Mesenchymal stem cell (in vitro differentiated cells and primary cell): ENCODE measurements around the gene USP6NL.

ENCODE experiments used
- DNase-seq: peaks from one replicate; pipeline ENCODE4 v3.0.0-alpha.2; 2013
- H2AFZ ChIP-seq: one replicate; pipeline ENCODE4 v1.6.1; 2013; ENCODE audit warnings: low read depth, mild to moderate bottlenecking, control low read depth, inconsistent platforms, low read length, moderate library complexity
- H2AK5ac ChIP-seq: 2 replicates; pipeline ENCODE4 v1.6.1; 2013; ENCODE audit warnings: low read length, moderate library complexity, mild to moderate bottlenecking, inconsistent platforms; ENCODE audit not compliant: severe bottlenecking
- H2BK120ac ChIP-seq: one replicate; pipeline ENCODE4 v1.6.1; 2013; ENCODE audit warnings: low read depth, mild to moderate bottlenecking, inconsistent platforms, low read length, moderate library complexity
- H2BK12ac ChIP-seq, 2 experiments: one replicate each; pipeline ENCODE4 v1.6.1; 2013; ENCODE audit warnings: inconsistent platforms in 2 of 2, low read length in 2 of 2, mild to moderate bottlenecking in 2 of 2, moderate library complexity in 2 of 2, control low read depth in 1 of 2
- H2BK15ac ChIP-seq: one replicate; pipeline ENCODE4 v1.6.1; 2013; ENCODE audit warnings: mild to moderate bottlenecking, low read depth, inconsistent platforms; ENCODE audit not compliant: poor library complexity, severe bottlenecking
- H2BK5ac ChIP-seq: 2 replicates; pipeline ENCODE4 v1.6.1; 2013; ENCODE audit warnings: low read depth, mild to moderate bottlenecking, low read length, control low read depth, inconsistent platforms; ENCODE audit not compliant: poor library complexity, severe bottlenecking
- H3K14ac ChIP-seq, 2 experiments: one replicate each; pipeline ENCODE4 v1.6.1; 2013; ENCODE audit warnings: inconsistent platforms in 2 of 2, low read length in 2 of 2, control low read depth in 1 of 2, mild to moderate bottlenecking in 1 of 2, moderate library complexity in 1 of 2
- H3K18ac ChIP-seq, 2 experiments: one replicate each; pipeline ENCODE4 v1.6.1; 2013; ENCODE audit warnings: inconsistent platforms in 2 of 2, low read length in 2 of 2, control low read depth in 1 of 2, low read depth in 1 of 2, mild to moderate bottlenecking in 1 of 2
- H3K23ac ChIP-seq, 2 experiments: one replicate each; pipeline ENCODE4 v1.6.1; 2013; ENCODE audit warnings: inconsistent platforms in 2 of 2, low read length in 2 of 2, mild to moderate bottlenecking in 2 of 2, moderate library complexity in 2 of 2, control low read depth in 1 of 2
- H3K27ac ChIP-seq: 2 replicates; pipeline ENCODE4 v1.5.1; 2013; ENCODE audit warnings: mild to moderate bottlenecking, moderate library complexity, low read length, control low read depth, inconsistent platforms; ENCODE audit not compliant: poor library complexity, severe bottlenecking
- H3K27me3 ChIP-seq, 2 experiments: 2 replicates each; pipeline versions ENCODE4 v1.6.1 to v1.7.0; 2013; ENCODE audit warnings: low read length in 2 of 2, mild to moderate bottlenecking in 2 of 2, moderate library complexity in 2 of 2, control low read depth in 1 of 2, inconsistent platforms in 1 of 2; ENCODE audit not compliant: control insufficient read depth in 1 of 2, insufficient read depth in 1 of 2
- H3K36me3 ChIP-seq, 2 experiments: 2 replicates each; pipeline versions ENCODE4 v1.6.1 to v1.7.0; 2013; ENCODE audit warnings: low read length in 2 of 2, control low read depth in 1 of 2, inconsistent platforms in 1 of 2, low read depth in 1 of 2, mild to moderate bottlenecking in 1 of 2; ENCODE audit not compliant: insufficient read depth in 2 of 2, control insufficient read depth in 1 of 2
- H3K4ac ChIP-seq, 2 experiments: one replicate each; pipeline ENCODE4 v1.6.1; 2013; ENCODE audit warnings: inconsistent platforms in 2 of 2, low read length in 2 of 2, mild to moderate bottlenecking in 2 of 2, moderate library complexity in 2 of 2, control low read depth in 1 of 2, low read depth in 1 of 2
- H3K4me1 ChIP-seq: 2 replicates; pipeline ENCODE4 v1.6.1; 2013; ENCODE audit warnings: low read depth, low read length, control low read depth; ENCODE audit not compliant: control insufficient read depth, insufficient read depth
- H3K4me2 ChIP-seq: 2 replicates; pipeline ENCODE4 v1.6.1; 2013; ENCODE audit warnings: low read length, mild to moderate bottlenecking, inconsistent platforms; ENCODE audit not compliant: poor library complexity, severe bottlenecking
- H3K4me3 ChIP-seq, 2 experiments: 2 replicates each; pipeline versions ENCODE4 v1.5.1 to v1.7.0; 2013; ENCODE audit warnings: low read length in 2 of 2, mild to moderate bottlenecking in 2 of 2, control low read depth in 1 of 2, low read depth in 1 of 2; ENCODE audit not compliant: insufficient read depth in 1 of 2
- H3K79me1 ChIP-seq: replicated peaks from 2 replicates; pipeline ENCODE4 v1.6.1; 2013; ENCODE audit warnings: mild to moderate bottlenecking, control low read depth, low read length, inconsistent platforms; ENCODE audit not compliant: poor library complexity, severe bottlenecking
- H3K9ac ChIP-seq: 2 replicates; pipeline ENCODE4 v1.7.0; 2013; ENCODE audit warnings: mild to moderate bottlenecking, low read length, moderate library complexity
- H3K9me3 ChIP-seq: 2 replicates; pipeline ENCODE4 v1.7.0; 2013; ENCODE audit warnings: mild to moderate bottlenecking, low read length; ENCODE audit not compliant: control insufficient read depth
- H4K8ac ChIP-seq: one replicate; pipeline ENCODE4 v1.6.1; 2013; ENCODE audit warnings: inconsistent platforms, mild to moderate bottlenecking, low read length, moderate library complexity
- H4K91ac ChIP-seq: one replicate; pipeline ENCODE4 v1.6.1; 2013; ENCODE audit warnings: mild to moderate bottlenecking, low read length, inconsistent platforms
- WGBS: methylation state at CpG from one replicate; pipeline ENCODE4 v1.1.7; 2013; ENCODE audit warnings: mixed read lengths; 5-methylcytosine and 5-hydroxymethylcytosine counted together

USP6NL gene

DNA sequence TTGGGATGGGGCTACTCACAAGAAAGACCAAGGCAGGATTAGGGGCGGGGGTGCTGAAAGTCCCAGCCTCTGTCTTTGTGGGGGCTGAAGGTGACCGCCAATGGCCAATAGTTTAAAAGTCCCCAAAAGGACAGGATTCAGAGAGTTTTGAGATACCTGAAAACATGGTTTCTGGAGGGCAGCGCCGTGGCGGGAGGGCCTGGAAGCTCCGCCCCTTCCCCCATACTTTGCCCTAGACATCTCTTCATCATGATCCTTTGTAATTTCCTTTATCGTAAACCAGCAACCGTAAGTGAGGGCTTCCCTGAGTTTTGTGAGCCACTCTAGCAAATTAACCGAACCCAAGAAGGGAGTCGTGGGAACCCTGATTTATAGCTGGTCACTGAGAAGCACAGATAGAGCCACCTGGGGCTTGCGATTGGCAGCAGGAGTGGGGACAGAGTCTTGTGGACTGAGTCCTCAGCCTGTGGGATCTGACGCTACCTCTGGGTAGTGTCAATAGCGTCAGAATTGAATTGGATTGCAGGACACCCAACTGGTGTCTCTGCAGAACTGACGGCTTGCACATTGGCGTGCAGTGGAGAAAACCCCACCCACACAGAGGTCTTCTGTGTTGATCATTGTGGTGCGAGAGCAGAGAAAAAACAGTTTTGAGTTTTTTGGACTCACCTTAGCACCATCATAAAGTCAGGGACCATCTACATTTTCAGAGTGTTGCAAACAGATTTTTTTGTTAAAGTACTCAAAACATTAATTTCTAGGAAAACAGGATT, 169.3 kb downstream of the USP6NL start:
- 93% methylated on average over 13 of the region's 16 CpGs for WGBS
- Histone ChIP-seq H2BK12ac (no peak overlapping the region), H2AFZ (no peak overlapping the region), H3K27ac (no peak overlapping the region), H3K23ac (no peak overlapping the region), H2BK5ac (no peak overlapping the region), H3K18ac (no peak overlapping the region), H3K4me2 (no peak overlapping the region), H3K14ac (no peak overlapping the region), H3K36me3 (no peaks in the 10 kb centered on the region), H3K27me3 (peaks cover 20 to 48% of the 10 kb centered on the region in 2 experiments), H3K9me3 (no peaks in the 10 kb centered on the region), H2BK120ac (no peak overlapping the region), H3K79me1 (no peaks in the 10 kb centered on the region), H2AK5ac (no peak overlapping the region), H4K91ac (no peak overlapping the region), H3K4me3 (no peak overlapping the region), H2BK15ac (no peak overlapping the region), H3K4me1 (no peaks in the 10 kb centered on the region), H4K8ac (no peak overlapping the region), H3K9ac (no peak overlapping the region), H3K4ac (no peak overlapping the region)
- DNase-seq: no peak

GRCh38 chr10:11441151-11441535, 170.3 kb downstream of the USP6NL start:
- H4K8ac ChIP-seq: no peak overlapping the region
- H2AFZ ChIP-seq: no peak overlapping the region
- no peak overlapping the region for H3K4me2 ChIP-seq
- no peak overlapping the region for H3K27ac ChIP-seq
- H3K27me3 ChIP-seq: peaks cover 16 to 44% of the 10 kb centered on the region in 2 experiments
- H3K18ac ChIP-seq: no peak overlapping the region
- no peaks in the 10 kb centered on the region for H3K36me3 ChIP-seq
- H3K23ac ChIP-seq: no peak overlapping the region
- H2BK120ac ChIP-seq: no peak overlapping the region
- DNase-seq: no peak
- WGBS: 95% methylated on average over 16 of the region's 16 CpGs
- no peak overlapping the region for H3K4ac ChIP-seq
- H2BK5ac ChIP-seq: no peak overlapping the region
- H3K14ac ChIP-seq: no peak overlapping the region
- H3K79me1 ChIP-seq: no peaks in the 10 kb centered on the region
- no peak overlapping the region for H3K9ac ChIP-seq
- H2BK12ac ChIP-seq: no peak overlapping the region
- no peak overlapping the region for H3K4me3 ChIP-seq
- no peak overlapping the region for H4K91ac ChIP-seq
- no peaks in the 10 kb centered on the region for H3K9me3 ChIP-seq
- H2BK15ac ChIP-seq: no peak overlapping the region
- no peaks in the 10 kb centered on the region for H3K4me1 ChIP-seq
- no peak overlapping the region for H2AK5ac ChIP-seq

DNA sequence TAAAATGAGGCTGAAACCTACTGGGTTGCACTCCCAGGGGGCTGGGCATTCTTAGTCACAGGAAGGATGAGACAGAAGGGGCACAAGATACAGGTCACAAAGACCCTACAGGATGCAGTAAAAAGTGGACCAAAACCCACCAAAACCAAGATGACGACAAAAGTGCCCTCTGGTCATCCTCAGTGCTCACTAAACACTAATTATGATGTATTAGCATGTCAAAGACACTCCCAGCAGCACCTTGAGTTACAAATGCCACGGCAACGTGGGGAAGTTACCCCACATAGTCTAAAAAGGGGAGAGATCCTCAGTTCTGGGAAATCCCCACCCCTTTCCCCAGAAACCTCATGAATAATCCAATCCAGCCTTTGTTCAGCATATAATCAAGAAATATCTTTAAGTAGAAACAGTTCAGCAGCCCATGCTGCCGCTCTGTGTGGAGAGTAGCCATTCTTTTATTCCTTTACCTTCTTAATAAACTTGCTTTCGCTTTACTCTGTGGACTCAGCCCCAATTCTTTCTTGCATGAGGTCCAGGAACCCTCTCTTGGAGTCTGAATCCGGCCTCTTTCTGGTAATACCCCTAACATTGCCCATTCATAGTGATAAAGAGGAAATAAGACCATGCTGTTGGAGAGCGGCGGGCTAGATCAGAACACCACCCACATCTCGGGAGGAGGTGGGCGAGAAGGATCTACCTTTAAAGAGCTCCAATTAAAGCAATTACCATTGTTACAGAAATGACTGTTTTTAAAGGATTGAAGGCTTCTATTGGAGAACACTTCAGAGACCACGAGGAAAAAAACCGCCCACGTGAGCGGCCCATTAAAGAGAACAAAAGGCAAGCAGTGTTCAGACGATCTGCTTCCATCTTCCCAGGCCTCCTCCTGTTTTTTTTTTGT, 170.9 kb downstream of the USP6NL start:
- no peak overlapping the region for H2AK5ac ChIP-seq
- H3K9me3 ChIP-seq: no peaks in the 10 kb centered on the region
- H2BK5ac ChIP-seq: no peak overlapping the region
- H2AFZ ChIP-seq: no peak overlapping the region
- H4K8ac ChIP-seq: no peak overlapping the region
- H3K36me3 ChIP-seq: no peaks in the 10 kb centered on the region
- H3K27me3 ChIP-seq: peaks cover 14 to 37% of the 10 kb centered on the region in 2 experiments
- no peak overlapping the region for H2BK15ac ChIP-seq
- no peak overlapping the region for H3K9ac ChIP-seq
- no peak overlapping the region for H2BK120ac ChIP-seq
- no peaks in the 10 kb centered on the region for H3K4me1 ChIP-seq
- H4K91ac ChIP-seq: no peak overlapping the region
- H3K18ac ChIP-seq: no peak overlapping the region
- no peak overlapping the region for H3K4me3 ChIP-seq
- no peaks in the 10 kb centered on the region for H3K79me1 ChIP-seq
- no peak overlapping the region for H3K4me2 ChIP-seq
- no peak for DNase-seq
- 72% methylated on average over 11 of the region's 15 CpGs for WGBS
- H2BK12ac ChIP-seq: no peak overlapping the region
- no peak overlapping the region for H3K27ac ChIP-seq
- no peak overlapping the region for H3K23ac ChIP-seq
- H3K4ac ChIP-seq: no peak overlapping the region
- H3K14ac ChIP-seq: no peak overlapping the region

- Histone ChIP-seq H2BK12ac (no peak overlapping the region), H2BK15ac (no peak overlapping the region), H3K27ac (no peak overlapping the region), H2AFZ (no peak overlapping the region), H4K8ac (no peak overlapping the region), H2AK5ac (no peak overlapping the region), H3K9me3 (no peaks in the 10 kb centered on the region), H3K4me2 (no peak overlapping the region), H2BK120ac (no peak overlapping the region), H3K23ac (no peak overlapping the region), H3K9ac (no peak overlapping the region), H2BK5ac (no peak overlapping the region), H3K4me1 (no peaks in the 10 kb centered on the region), H4K91ac (no peak overlapping the region), H3K4ac (no peak overlapping the region), H3K27me3 (peaks cover 23 to 44% of the 10 kb centered on the region in 2 experiments), H3K36me3 (no peaks in the 10 kb centered on the region), H3K14ac (no peak overlapping the region), H3K4me3 (no peak overlapping the region), H3K18ac (no peak overlapping the region), H3K79me1 (no peaks in the 10 kb centered on the region)
- WGBS: 86% methylated on average over 12 of the region's 13 CpGs
- DNase-seq: no peak
Measured at GRCh38 chr10:11439523-11440053, 171.9 kb downstream of the USP6NL start.
